Kidney (tissue), 14 donors: ENCODE results near the gene F3. TPM values are rescaled to one million over a fixed set of nuclear protein-coding genes. Genes with fewer than 3 reads are reported as not detected.

Source experiments
- DNase-seq, 5 donors: peaks; one replicate each; pipeline ENCODE4 v3.0.0-alpha.2; 2013 to 2020
- FAIRE-seq: peaks from 2 replicates; lab custom pipeline; 2012; peaks lifted over from hg19 to GRCh38; lab: Jason Lieb, UNC
- H3K27ac ChIP-seq, 2 donors: one replicate each; pipeline ENCODE4 v1.7.0; 2013; ENCODE audit warnings: low read depth in 2 of 2, low read length in 2 of 2, inconsistent platforms in 1 of 2
- H3K27me3 ChIP-seq: one replicate; pipeline ENCODE4 v1.7.1; 2013; ENCODE audit warnings: low read length, inconsistent platforms; ENCODE audit not compliant: control insufficient read depth, insufficient read depth
- H3K36me3 ChIP-seq, 3 donors: one replicate each; pipeline versions ENCODE4 v1.7.0 to v1.7.1; 2013; ENCODE audit warnings: low read length in 3 of 3, control low read depth in 1 of 3, inconsistent platforms in 1 of 3; ENCODE audit not compliant: insufficient read depth in 3 of 3, control insufficient read depth in 2 of 3
- H3K4me1 ChIP-seq, 3 donors: one replicate each; pipeline versions ENCODE4 v1.7.0 to v1.7.1; 2013; ENCODE audit warnings: low read length in 3 of 3, inconsistent platforms in 1 of 3, low read depth in 1 of 3; ENCODE audit not compliant: control insufficient read depth in 2 of 3, insufficient read depth in 2 of 3
- H3K4me3 ChIP-seq, 3 donors: one replicate each; pipeline versions ENCODE4 v1.7.0 to v1.8.1; 2013; ENCODE audit warnings: low read length in 3 of 3, control low read depth in 1 of 3, inconsistent platforms in 1 of 3
- H3K9ac ChIP-seq, 3 donors: one replicate each; pipeline versions ENCODE4 v1.7.0 to v1.7.1; 2013; ENCODE audit warnings: low read length in 3 of 3, control low read depth in 1 of 3, inconsistent platforms in 1 of 3
- H3K9me3 ChIP-seq, 3 donors: one replicate each; pipeline versions ENCODE4 v1.7.0 to v1.7.1; 2013; ENCODE audit warnings: low read length in 3 of 3, control low read depth in 1 of 3, inconsistent platforms in 1 of 3; ENCODE audit not compliant: control insufficient read depth in 2 of 3, insufficient read depth in 1 of 3
- intact Hi-C: fragments of 100-400 bp; cut with DNase I; formaldehyde crosslinking; loops from one replicate; pipeline ENCODE4 v1.11.1; 2022
- polyA plus RNA-seq: library from polyadenylated mRNA; stranded (reverse); fragments of 350-450 nt; fragmentation: Illumina TruSeq; extraction: RNeasy Lipid Tissue Mini Kit (QIAGEN cat#74804); gene quantifications from one replicate; pipeline ENCODE4 v1.2.3, GENCODE V29; 2014; ENCODE audit warnings: low read depth, low replicate concordance; ENCODE audit not compliant: insufficient read depth
- total RNA-seq: library from RNA; stranded (reverse); fragmentation: NEBNext Ultra II Directional; extraction: Animal tissue kit (Norgen Biotek cat#: 25700); gene quantifications from one replicate; pipeline ENCODE4 v1.2.1, GENCODE V29; 2021
- TF ChIP-seq, protein P1 (sequence below): IDR thresholded peaks from 3 replicates; pipeline ENCODE4 v1.5.1; 2012; ENCODE audit warnings: mild to moderate bottlenecking, moderate library complexity, borderline replicate concordance; ENCODE audit not compliant: insufficient read depth; ENCODE audit errors: extremely low read depth
- donor health status: control.
- donor health status: control.
- donor health status: control.
- donor health status: control.
- donor health status: control.
- donor health status: DM: yes; HTN: yes; CAD: no.
- donor health status: Normal renal cell carcinoma (clear cell type).

The F3 gene
- total and polyA plus RNA-seq, 2 donors from 2014 or later = 8.8 to 19.0 TPM

- H3K4me1 ChIP-seq = peaks cover 0 to 2% (median 0%) of the 10 kb centered on the region in 3 donors
- intact Hi-C loops = loop anchor here (10.0 kb wide), 1 partner anchor 275 kb away; no protein-coding TSS in a partner anchor
- no peak for FAIRE-seq
These were observed 12.1 kb downstream of the F3 start for GRCh38 chr1:94529416-94529815.

GRCh38 chr1:94528826-94529225 is 12.7 kb downstream of the F3 start:
- intact Hi-C loops = loop anchor here (10.0 kb wide), 1 partner anchor 276 kb away; no protein-coding TSS in a partner anchor
- no peak for FAIRE-seq
- no peak overlapping the region for H3K27ac ChIP-seq

More at GRCh38 chr1:94529416-94529815, 12.1 kb downstream of the F3 start:
- H3K9ac ChIP-seq = no peak overlapping the region
- no peaks in the 10 kb centered on the region for H3K27me3 ChIP-seq
- peaks cover 0 to 2% (median 0%) of the 10 kb centered on the region in 3 donors for H3K36me3 ChIP-seq
- DNase-seq = no peak
- no peak overlapping the region for H3K27ac ChIP-seq
- TF ChIP-seq, protein P1, sequence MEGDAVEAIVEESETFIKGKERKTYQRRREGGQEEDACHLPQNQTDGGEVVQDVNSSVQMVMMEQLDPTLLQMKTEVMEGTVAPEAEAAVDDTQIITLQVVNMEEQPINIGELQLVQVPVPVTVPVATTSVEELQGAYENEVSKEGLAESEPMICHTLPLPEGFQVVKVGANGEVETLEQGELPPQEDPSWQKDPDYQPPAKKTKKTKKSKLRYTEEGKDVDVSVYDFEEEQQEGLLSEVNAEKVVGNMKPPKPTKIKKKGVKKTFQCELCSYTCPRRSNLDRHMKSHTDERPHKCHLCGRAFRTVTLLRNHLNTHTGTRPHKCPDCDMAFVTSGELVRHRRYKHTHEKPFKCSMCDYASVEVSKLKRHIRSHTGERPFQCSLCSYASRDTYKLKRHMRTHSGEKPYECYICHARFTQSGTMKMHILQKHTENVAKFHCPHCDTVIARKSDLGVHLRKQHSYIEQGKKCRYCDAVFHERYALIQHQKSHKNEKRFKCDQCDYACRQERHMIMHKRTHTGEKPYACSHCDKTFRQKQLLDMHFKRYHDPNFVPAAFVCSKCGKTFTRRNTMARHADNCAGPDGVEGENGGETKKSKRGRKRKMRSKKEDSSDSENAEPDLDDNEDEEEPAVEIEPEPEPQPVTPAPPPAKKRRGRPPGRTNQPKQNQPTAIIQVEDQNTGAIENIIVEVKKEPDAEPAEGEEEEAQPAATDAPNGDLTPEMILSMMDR = no peak
- no peak overlapping the region for H3K4me3 ChIP-seq
- no peaks in the 10 kb centered on the region for H3K9me3 ChIP-seq

GRCh38 chr1:94528299-94528698 is 13.3 kb downstream of the F3 start:
- TF ChIP-seq, protein P1 = no peak
- H3K36me3 ChIP-seq = peaks cover 0 to 2% (median 0%) of the 10 kb centered on the region in 3 donors
- FAIRE-seq = no peak
- H3K4me3 ChIP-seq = no peak overlapping the region
- H3K27ac ChIP-seq = no peak overlapping the region
- H3K9me3 ChIP-seq = no peaks in the 10 kb centered on the region
- H3K4me1 ChIP-seq = peaks cover 0 to 2% (median 0%) of the 10 kb centered on the region in 3 donors
- DNase-seq = no peak
- H3K9ac ChIP-seq = no peak overlapping the region
- no peaks in the 10 kb centered on the region for H3K27me3 ChIP-seq
- intact Hi-C loops = loop anchor here (10.0 kb wide), 1 partner anchor 277 kb away; no protein-coding TSS in a partner anchor

More at GRCh38 chr1:94528826-94529225, 12.7 kb downstream of the F3 start:
- Histone ChIP-seq H3K9me3 (no peaks in the 10 kb centered on the region), H3K4me3 (no peak overlapping the region), H3K36me3 (peaks cover 0 to 2% (median 0%) of the 10 kb centered on the region in 3 donors), H3K27me3 (no peaks in the 10 kb centered on the region), H3K4me1 (peaks cover 0 to 2% (median 0%) of the 10 kb centered on the region in 3 donors), H3K9ac (no peak overlapping the region)
- DNase-seq = no peak
- TF ChIP-seq, protein P1 = no peak
